ENCODE data around the gene ISOC1.

Gene ISOC1

GRCh38 chr5:129125819-129126218, 31.3 kb downstream of the ISOC1 start:
- peak; percentile 16 for DNase-seq (ENCODE audit: low spot score)

DNA sequence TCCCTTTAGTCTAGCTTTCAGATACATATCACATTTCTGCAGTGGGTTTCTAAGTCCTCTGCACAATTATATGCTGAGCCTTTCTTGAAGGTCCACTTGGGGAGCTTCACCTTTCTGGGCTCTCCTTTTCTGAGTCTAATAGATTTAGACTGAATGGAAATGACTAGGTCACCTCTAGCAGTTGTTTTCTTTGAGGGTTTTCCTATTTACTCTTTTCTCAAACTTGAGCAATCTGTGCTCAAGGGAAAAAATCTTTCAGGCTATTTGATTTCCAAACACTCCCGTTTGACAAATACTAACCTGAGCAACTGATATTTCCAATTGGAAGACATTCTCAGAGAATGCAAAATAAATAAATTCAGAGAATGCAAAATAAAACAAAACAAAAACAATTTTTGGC, 39.0 kb downstream of the ISOC1 start:
- no peak for DNase-seq (ENCODE audit: low spot score)

DNA sequence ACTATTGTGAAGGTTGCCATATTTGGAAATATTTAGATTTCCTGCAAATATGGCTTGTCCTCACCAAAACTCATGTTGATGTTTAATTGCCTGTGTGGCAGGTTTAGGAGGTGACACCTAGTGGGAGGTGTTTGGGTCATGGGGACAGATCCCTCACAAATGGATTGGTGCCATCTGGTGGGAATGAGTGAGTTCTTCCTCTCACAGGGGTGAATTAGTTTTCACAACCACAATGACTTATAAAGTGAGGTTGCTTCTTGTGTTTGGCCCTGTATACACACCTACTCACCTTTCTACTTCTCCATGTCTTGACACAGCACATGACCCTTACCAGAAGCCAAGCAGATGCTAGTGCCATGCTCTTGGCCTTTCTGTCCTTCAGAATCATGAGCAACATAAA, 41.1 kb downstream of the ISOC1 start:
- peak; percentile 10 for DNase-seq (ENCODE audit: low spot score)

DNA sequence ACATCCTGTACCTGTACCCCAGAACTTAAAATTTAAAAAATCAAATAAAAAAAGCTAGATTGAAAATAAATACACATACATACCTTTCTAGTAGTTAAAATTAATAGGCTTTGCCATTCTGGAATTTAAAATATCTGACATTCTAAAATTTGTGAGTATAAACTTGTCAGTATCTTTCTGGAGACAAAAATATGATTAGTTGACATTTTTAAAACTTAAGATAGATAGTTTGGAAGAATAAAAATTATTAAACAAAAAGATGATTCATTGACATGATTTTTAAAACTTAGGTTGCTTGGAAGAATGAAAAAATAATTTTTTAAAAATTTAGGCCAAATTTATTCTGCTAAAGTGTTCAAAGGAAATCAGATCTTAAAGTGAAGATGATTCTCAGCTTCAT, 43.1 kb downstream of the ISOC1 start:
- no peak for DNase-seq (ENCODE audit: low spot score)

DNA sequence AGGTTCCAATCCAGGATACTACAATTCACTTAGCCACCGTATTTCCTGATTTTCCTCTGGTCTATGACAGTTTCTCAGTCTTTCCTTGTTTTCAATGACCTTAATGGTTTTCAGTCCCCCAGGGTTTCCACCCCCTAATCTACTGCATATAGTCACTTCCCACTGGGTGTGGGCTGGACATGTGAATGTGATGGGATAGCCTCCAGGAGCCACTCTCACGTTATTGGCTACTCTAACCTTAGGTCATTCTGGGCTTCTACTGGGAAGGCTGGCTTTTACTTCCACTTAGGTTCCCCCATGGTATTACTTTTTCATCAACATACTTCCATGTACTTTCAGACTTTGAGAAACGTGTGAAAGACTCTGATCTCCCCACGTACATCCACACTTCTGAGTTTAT, 46.5 kb downstream of the ISOC1 start:
- DNase-seq (ENCODE audit: low spot score) = no peak

DNA sequence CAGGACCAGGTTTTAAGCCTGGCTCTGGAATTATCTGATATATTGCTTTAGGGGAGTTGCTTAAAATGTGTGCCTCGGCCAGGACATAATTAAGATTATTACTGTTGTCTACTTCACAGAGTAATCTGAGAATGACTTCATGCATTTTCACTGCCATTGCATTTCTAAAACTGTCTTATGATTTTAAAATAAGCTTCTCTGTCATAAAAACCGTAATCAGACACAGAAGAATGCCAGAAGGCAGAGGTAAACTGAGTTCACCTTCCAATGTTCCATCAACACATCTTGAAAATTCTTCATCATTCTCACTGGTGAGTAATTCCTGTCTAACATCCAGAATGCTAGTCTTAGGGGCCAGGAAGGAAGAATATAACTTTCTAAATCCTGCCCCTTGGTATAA, 47.1 kb downstream of the ISOC1 start:
- no peak for DNase-seq (ENCODE audit: low spot score)

DNA sequence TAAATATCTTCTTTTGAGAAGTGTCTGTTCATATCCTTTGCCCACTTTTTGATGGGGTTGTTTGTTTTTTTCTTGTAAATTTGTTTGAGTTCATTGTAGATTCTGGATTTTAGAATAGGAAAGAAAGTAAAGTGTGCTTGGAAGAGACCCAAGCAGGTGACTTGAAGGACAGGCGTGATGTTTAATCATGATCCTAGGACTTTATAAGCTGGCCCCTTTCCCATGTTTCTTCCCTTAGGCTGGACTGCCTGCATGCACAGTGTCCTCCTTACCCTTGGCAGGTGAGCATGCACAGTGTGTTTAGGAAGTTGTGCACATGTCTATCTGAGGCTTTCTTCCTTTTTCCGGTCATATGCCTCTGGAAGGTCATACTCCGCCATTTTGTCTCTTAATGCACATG, 61.3 kb downstream of the ISOC1 start:
- DNase-seq (ENCODE audit: low spot score) = no peak

- no peak for DNase-seq (ENCODE audit: low spot score)
These were observed 67.3 kb downstream of the ISOC1 start for GRCh38 chr5:129161830-129162229.
